GM18526 (cell line): ENCODE measurements around the gene GRIK3.

ENCODE experiments used
- POLR2A ChIP-seq: IDR thresholded peaks from 3 replicates; pipeline ENCODE4 v1.6.1; 2011; ENCODE audit not compliant: insufficient read length; ENCODE audit errors: extremely low read depth

Gene GRIK3

DNA sequence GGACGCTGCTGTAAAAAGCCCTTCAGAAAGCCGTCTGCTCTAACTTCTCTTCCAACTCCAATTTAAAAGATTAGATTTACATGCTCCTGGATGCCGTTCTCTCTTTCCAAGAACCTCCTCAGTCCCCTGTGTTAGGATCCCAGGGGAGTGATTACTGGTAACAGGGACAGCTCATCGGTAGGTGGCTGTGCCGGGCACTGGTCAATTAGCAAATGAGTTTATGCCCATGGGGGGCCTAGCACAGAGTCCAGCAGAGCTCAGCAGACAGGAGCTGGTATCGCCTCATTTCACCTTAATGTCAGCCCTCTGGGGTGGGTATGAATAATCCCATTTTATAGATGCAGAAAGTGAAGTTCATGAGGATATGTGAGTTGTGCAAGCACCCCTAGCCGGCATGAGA, 191.9 kb downstream of the GRIK3 start:
- no peak for TF ChIP-seq POLR2A

DNA sequence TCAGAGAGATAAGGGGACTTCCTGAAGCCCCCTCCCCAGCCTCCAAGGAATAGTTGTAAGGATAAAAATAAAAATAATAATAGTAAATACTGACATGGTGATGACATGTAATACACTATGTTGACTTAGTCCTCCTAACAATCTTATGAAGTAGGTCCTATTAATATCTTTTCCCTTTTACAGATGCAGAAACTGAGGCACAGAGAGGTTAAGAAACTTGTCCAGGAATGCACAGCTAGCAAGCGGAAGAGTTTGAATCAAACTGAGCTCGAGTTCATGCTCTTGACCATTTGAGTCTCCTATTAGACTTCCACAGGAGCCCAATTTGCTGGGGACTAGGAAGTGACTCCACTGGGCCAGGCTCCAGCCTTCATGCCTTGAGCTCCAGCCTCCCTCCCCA, 194.8 kb downstream of the GRIK3 start:
- TF ChIP-seq POLR2A: no peak

DNA sequence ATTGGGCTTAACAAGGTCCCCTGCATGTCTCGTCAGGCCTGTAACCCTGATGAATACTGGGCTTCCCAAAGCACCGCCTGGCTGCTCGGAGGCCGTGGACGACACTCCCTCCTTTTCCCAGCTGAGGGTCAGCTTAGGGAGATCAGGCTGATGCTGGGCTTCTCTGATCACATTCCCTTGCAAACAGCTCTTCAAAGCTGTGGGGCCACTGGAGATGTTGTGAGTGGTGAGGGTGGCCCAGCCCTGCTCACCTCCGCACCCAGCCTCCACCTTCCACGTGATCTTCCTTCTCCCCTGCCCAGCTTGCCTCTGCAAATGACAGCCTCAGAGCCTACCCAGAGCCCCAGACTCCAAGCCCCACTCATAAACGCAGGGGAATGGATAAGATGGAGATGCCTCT, 195.4 kb downstream of the GRIK3 start:
- no peak for TF ChIP-seq POLR2A

DNA sequence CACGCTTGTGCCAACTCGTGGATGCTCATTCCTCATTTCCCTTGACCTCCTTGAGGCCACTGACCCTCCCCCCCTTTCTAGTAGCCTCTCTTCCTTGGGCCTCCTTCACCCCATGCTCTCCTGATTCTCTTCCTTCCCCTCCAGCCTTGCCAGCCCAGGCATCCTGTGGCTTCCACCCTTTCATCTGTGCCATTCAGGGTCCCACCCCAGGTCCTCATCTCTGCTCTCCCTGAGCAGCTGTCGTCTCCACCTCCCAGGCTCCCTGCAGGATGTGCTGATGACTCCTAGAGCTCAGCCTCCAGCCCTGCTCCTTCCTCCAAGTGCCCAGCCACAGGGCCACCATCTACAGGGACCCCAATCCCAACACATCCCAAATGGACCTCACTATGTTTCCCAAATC, 197.4 kb downstream of the GRIK3 start:
- TF ChIP-seq POLR2A: no peak

DNA sequence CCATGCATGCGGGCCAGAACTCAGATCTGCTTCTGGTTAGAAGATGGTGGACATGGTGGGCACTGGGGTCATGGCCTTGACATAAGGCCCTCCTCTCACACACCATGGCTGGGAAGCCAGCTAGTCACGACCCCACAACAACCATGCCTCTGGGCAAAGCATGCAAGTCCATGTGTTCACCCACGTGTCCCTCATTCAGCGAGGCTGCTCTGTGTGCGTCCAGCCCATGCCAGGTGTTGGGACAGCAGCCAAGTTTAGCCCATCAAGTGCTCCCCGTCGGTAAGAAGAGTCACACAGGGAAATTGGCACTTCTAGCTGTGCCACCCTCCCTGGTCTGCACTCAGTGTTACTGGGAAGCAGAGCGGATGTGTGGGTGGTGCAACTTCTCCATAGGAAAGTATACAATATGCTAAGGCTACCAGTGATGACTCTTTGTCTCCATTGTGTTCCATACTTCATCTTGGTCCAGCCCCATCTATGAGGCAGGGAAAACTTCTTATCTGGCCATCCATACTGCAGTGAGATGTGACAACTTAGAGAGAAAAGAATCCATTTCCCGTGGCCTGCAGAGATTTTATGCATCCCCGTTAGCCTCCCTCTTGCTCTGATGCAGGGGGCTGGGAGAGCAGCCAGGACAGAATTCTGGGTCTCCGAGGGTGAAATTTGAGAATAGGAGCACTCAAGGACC, 198.0 kb downstream of the GRIK3 start:
- no peak for TF ChIP-seq POLR2A

DNA sequence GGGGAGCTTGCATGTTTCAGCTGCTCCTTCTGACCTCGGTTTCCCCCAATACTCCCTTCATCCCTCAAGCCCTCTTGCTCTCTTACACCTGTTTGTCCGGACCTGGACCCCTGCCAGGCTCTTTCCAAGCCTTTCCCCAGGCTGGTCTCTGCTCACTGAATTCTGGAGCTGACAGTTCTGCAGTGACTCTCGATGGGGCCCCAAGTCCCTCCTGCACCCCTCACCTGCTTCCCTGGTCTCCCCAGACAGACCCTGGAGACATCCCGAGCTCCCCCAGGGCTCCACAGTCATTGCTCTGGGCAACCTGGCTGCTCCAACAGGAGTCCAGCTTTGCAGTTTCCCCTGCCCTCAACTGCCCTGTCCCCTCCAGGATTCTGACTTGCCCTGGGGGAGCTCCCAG, 198.6 kb downstream of the GRIK3 start:
- no peak for TF ChIP-seq POLR2A

DNA sequence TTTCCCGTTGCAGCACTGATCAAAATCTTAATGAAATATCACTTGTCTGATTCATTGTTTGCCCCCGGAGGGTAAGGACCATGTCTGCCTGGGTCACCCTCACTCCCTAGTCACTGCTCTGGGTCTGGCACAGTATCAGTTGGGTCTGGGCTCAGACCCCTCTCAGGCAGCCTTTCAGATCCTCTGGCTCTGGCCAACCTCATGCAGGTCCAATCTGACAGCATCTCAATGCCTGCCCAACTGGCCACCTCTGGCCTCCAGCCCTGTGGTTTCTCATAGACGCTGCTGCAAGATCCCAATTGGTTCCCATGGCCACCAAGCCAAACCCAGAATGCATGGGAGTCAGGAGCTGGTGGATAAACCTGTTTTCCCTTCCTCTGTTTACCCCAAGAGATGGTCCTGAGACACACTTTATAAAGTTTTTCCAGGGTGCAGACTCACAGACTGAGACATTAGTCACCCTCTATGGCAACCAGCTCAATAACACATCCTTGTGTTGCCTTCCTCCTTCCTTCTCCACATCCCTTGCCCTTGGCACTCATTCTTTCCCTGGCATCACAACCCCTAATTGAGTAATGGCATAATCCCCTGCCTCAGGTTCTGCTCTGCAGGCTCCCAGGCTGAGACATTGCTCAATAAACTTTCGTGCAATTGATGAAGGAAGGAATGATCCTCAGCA, 199.2 kb downstream of the GRIK3 start:
- TF ChIP-seq POLR2A: no peak

DNA sequence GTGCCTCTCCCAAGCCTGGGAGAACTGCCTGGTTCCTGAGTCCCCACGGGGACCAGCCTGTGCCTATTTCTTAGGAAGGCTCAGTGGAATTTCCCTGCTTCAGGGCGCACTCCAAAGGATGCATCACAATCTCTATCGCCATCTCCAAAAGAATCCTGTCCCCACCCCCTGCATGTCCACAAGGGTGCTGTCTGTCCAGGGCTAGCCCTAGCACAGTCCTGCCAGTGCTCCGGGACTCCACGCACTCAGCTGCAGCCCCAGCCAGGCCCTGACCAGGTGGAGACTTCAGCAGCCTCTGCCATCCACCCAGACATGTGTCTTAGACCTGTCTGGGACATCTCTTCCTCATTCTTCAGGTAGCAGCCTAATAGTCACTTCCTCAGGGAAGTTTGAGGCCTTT, 199.7 kb downstream of the GRIK3 start:
- no peak for TF ChIP-seq POLR2A

DNA sequence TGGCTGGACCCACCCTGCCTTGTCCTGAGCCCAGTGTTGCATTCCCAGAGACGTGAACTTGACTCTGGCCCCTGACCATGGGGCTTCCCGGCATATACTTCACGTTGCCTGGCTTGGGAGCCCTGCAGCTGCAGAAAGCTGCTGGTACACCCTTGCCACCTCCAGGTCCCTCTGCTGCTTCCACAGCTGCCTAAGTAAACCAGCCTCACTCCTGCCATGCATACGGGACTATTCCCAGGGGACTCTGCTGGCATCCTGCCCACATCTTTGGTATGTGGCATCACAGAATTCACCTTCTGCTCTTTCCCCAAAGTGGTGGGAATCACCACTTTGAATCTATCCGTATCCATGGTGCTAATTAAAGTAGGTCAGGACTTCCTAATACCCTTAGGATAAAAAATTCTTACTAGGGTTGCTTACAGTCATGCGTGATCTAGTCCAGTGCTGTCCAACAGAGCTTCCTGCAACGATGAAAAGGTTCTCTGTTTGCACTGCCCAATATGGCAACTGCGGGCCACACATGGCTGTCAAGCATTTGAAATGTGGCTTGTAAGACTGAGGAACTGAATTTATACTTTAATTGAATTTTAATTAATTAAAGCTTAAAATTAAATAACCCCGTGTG, 203.0 kb downstream of the GRIK3 start:
- no peak for TF ChIP-seq POLR2A

DNA sequence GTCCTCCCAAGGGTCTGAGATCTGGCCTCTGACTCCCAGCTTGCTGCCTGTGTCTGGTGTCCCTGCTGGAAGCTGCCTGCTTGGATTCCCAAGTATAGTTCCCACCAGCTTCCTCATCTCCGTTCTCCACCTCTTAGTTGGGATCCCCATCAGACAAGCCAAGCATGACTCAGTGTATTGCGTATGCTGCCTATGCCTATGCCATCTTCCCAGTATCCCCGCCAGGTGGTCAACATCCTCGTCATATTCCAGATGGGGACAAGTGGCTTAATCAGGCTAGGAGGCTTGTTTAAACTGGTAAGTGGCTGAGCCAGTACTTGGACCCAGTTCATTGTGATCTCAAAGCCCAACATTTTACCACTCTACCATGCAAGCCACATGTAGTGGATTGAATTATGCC, 204.4 kb downstream of the GRIK3 start:
- TF ChIP-seq POLR2A: no peak

DNA sequence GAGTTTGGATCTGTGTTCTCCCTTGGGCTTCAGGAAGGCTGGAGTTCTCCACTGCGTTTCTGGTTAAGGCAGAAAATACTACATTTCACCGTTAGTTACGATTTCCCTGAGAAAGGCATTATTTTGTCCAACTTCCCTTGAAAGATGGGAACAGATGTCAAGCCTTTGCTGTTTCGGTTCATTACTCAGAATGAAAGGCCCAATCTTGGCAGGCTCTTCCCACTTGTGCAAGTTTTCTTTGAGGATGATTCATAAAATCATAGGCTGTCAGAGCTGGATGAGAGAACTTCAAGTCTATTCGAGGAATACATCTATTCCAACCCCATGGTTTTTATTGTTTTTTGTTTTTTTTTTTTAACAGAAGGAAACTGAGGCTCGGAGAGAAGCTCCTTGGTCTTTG, 205.2 kb downstream of the GRIK3 start:
- TF ChIP-seq POLR2A: no peak

DNA sequence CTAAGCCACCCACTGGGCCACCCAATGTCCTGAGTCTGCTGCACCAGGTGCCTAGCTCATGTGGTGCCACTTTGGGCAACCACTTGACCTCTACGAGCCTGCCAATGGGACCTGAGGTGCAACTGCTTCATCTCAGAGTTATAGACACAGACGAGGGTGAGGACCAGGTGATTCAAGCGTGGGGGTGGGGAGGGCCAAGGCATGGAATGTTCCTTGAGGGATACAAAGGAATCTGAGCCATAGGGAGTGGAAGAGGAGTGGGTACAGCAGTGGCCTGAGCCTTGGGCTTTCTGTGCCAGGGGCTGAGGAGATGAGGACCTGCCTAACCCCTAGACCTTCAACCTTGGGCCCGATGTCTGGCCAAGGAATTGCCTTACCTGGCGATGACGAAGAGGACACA, 209.1 kb downstream of the GRIK3 start:
- TF ChIP-seq POLR2A: no peak

DNA sequence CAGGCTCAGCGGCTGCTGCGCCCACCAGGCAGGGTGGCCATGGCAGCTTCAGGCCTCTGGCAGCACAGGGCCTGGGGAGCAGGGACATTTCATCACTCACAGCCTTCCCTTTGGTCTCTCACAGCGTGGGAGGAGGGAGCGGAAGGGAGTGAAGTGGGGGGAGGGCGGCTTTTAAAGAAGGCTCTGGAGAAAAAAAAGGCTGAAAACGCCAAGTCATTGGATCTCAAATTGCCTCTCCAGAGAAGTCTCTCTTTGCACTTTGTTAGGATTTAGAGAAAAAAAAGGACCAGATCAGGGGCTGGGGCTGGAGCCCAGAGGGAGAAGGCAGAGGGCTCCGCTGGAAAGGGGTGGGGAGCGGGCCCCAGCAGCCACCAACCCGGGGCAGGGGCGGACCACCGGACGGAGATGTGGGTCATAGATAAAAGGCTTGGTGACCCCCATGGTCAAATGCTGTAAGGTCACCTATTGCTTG, 209.9 kb downstream of the GRIK3 start:
- TF ChIP-seq POLR2A: no peak

DNA sequence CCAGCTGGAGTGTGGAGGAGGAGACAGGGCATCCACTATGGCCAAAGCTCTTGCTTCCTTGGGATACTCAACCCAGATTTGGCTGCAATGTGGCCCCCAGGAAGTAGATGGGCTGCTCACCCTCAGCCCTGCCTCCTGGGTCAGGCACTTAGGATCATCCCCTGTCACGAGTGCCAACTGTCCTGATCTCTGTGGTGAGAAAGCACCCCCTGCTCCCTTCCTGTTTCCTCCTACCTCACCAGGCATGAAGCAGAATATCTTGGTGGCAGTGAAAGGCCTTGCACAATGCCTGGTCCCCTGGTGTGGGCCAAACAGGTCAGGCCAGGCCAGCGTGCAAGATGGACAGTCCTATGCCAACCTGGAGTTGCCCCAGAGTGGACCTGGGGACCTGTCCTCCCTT, 211.7 kb downstream of the GRIK3 start:
- no peak for TF ChIP-seq POLR2A

DNA sequence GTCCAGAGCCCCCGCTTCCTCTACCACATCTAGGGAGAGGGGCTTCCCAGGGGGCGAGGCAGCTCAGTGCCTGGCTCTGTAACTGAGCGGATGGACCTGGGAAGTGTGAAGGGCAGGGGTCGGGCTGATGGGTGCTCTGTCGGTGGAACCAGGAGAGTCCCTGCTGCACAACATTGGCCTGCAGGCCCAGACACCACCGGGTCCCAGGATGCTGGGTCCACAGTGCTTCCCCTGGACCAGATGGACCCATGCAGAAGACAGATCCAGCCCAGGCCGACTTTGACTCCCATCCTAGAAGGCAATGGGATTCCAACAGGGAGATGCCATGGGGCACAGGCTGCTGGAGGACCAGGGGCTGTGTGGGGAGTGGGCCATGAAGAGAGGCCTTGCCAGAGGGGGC, 212.9 kb downstream of the GRIK3 start:
- TF ChIP-seq POLR2A: no peak

DNA sequence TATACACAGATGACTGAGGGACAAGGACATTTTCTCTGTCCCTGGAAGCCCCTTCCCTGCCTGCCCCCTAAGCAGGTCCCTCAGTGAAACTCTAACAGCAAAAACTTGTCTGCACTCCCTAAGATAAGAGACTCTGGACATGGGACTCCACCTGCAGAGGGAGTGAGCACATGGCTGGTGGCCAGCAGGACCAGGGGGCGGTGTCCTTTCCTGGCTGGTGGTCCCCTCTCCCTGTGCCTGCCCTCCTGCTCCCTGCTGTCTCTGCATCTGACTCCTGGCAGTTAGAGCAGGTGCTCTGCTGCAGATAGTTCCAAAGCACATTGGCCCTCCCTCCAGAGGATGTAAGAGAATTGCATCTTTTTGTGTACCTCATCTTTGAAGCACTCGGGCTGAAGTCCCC, 215.5 kb downstream of the GRIK3 start:
- TF ChIP-seq POLR2A: no peak
